Peyer's patch (tissue), 4 donors: Measurements from ENCODE around the gene DDIT4.

Experiments used
- POLR2A ChIP-seq, 2 donors: fragments of 450-650 bp; IDR thresholded peaks; one replicate each; pipeline ENCODE4 v1.5.1; 2017; ENCODE audit warnings: antibody characterized with exemption in 2 of 2, mild to moderate bottlenecking in 2 of 2, moderate library complexity in 2 of 2
- TF ChIP-seq, protein P1 (sequence below), 6 experiments: fragments of 450-650 bp in 4 of 6; fragments of 200-600 bp in 2 of 6; sonication (generic) in 1 of 6; IDR thresholded peaks; one replicate each; pipeline ENCODE4 v1.5.1; 2017 to 2019; ENCODE audit warnings: antibody characterized with exemption in 6 of 6, mild to moderate bottlenecking in 3 of 6, moderate library complexity in 1 of 6

DNA sequence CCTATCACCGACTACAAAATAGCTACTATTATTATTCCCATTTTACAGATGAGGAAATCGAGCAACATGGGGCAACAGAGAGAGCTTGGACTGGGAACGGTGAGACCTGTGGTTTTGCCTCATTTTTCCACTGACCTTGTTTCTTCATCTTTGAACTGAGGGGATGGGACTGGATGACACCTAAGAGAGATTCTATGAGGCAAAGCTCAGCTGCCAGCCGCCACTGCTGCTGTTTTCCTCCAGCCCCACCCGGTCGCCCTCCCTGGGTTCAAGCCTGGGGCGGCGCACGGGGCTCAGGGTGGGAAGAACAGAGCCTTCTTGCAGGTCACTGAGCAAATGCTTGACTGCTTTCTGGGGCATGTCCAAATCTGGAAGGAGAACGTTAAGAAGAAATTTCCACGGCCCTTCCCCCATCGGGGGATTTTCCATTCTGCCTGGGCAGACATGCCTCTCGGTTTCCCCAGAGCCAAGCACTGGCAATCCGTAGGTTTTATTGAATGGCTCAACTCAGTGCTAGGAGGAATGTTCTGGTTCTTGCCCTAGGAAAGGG is 12.3 kb downstream of the DDIT4 start:
- TF ChIP-seq POLR2A (IDR thresholded peaks at IDR 0.05) = no peak
- TF ChIP-seq, protein P1, sequence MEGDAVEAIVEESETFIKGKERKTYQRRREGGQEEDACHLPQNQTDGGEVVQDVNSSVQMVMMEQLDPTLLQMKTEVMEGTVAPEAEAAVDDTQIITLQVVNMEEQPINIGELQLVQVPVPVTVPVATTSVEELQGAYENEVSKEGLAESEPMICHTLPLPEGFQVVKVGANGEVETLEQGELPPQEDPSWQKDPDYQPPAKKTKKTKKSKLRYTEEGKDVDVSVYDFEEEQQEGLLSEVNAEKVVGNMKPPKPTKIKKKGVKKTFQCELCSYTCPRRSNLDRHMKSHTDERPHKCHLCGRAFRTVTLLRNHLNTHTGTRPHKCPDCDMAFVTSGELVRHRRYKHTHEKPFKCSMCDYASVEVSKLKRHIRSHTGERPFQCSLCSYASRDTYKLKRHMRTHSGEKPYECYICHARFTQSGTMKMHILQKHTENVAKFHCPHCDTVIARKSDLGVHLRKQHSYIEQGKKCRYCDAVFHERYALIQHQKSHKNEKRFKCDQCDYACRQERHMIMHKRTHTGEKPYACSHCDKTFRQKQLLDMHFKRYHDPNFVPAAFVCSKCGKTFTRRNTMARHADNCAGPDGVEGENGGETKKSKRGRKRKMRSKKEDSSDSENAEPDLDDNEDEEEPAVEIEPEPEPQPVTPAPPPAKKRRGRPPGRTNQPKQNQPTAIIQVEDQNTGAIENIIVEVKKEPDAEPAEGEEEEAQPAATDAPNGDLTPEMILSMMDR (IDR thresholded peaks at IDR 0.05) = no peak
